ENCODE measurements around the gene ASB18. TPM values are rescaled to one million over a fixed set of nuclear protein-coding genes. Genes with fewer than 3 reads are reported as not detected.

ASB18 gene
- total and polyA plus RNA-seq, 8 donors = 0.05 to 0.07 (median 0.06) TPM; not detected in 5

DNA sequence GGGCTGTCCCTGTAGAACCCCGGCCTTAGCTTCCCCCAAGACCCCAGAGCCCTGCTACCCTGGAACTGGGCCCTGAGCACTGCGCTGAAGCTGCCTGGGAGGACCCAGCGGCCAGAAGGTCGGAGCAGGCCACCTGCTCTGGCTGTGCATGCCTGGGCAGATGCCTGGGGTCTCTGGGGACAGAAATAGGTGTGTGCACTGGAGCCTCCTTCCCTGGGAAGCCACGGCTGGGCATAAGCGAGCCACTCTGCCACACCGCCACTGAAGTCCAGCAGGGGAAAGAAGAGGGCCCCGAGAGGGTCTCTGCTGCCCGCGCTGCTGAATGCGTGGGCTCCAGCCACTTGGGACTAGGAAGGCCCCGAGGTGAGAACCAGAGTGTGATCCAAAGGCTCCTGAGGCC lies 102.7 kb downstream of the ASB18 start:
- Histone ChIP-seq H3K4me1 (peaks cover 13 to 20% of the 10 kb centered on the region in 2 donors), H3K27me3 (peaks cover 77 to 99% of the 10 kb centered on the region in 2 donors), H3K36me3 (no peaks in the 10 kb centered on the region), H3K9me3 (no peaks in the 10 kb centered on the region), H3K4me3 (no peak overlapping the region), H3K27ac (no peak overlapping the region)
- intact Hi-C loops (cut with DNase I) = no loop called here
- ATAC-seq (no peak), DNase-seq (no peak)
- TF ChIP-seq, protein P1, sequence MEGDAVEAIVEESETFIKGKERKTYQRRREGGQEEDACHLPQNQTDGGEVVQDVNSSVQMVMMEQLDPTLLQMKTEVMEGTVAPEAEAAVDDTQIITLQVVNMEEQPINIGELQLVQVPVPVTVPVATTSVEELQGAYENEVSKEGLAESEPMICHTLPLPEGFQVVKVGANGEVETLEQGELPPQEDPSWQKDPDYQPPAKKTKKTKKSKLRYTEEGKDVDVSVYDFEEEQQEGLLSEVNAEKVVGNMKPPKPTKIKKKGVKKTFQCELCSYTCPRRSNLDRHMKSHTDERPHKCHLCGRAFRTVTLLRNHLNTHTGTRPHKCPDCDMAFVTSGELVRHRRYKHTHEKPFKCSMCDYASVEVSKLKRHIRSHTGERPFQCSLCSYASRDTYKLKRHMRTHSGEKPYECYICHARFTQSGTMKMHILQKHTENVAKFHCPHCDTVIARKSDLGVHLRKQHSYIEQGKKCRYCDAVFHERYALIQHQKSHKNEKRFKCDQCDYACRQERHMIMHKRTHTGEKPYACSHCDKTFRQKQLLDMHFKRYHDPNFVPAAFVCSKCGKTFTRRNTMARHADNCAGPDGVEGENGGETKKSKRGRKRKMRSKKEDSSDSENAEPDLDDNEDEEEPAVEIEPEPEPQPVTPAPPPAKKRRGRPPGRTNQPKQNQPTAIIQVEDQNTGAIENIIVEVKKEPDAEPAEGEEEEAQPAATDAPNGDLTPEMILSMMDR (IDR thresholded peaks at IDR 0.05) = no peak

DNA sequence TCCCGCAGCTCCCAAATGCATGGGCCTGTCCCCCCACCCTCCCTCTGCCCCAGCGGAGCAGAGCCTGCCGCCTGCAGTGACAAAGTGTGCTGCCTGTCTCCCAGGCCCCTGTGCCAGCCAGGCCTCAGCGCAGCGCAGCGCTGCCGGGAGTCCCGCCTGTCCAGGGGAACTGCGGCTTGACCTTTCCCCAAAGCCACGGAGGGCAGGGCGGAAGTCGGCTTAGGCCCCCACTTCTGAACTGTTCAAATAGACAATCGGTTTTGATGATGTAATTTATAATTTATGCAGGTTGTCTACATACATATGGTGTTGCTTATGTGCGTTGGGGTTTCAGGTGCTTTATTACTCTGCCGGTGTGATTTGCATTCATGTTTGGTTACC lies 103.1 kb downstream of the ASB18 start:
- DNase-seq = no peak
- intact Hi-C loops (cut with DNase I) = no loop called here
- H3K27me3 ChIP-seq = peaks cover 72 to 99% of the 10 kb centered on the region in 2 donors

DNA sequence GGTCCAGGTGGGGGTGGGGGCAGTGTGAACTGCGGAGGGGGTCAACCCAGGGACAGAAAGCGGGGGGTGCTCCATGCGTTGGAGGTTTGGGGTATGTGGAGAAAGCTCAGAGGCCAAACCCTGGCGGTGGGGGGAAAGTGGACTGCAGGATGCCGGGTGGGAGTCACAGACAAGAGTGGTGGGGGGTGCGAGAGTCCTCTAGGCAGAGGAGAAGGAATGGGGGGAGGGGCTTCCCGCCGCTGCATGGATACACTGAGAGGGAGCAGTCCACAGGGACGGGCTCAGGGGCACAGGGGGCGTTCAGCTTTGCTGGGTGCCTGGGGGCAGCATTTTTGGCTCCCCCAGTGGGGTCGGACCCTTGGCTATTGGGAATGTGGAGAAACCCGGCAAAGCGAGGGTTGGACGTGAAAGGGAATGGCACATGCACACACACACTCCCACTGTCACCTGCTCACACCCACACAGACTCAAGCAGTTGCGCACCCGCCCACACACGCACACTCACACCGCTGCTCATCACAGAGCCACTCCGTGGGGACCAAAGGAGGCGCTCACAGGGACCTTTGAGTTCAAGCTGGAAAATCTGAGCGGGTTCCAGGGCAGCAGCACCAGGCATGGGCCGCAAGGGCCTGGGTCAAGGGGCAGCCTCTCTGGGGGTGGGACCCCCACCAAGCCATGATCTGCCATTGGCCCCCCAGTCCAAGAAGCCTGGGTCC lies 103.7 kb downstream of the ASB18 start:
- Histone ChIP-seq H3K9me3 (no peaks in the 10 kb centered on the region), H3K4me3 (no peak overlapping the region), H3K36me3 (no peaks in the 10 kb centered on the region), H3K27me3 (peaks cover 67 to 96% of the 10 kb centered on the region in 2 donors), H3K27ac (no peak overlapping the region), H3K4me1 (peaks cover 9 to 18% of the 10 kb centered on the region in 2 donors)
- TF ChIP-seq, protein P1 (IDR thresholded peaks at IDR 0.05) = no peak
- intact Hi-C loops (cut with DNase I) = no loop called here
- ATAC-seq (no peak), DNase-seq (no peak)

More for the DNA sequence above, 103.1 kb downstream of the ASB18 start:
- H3K4me1 ChIP-seq = peaks cover 10 to 18% of the 10 kb centered on the region in 2 donors
- no peak overlapping the region for H3K27ac ChIP-seq
- ATAC-seq = no peak
- H3K36me3 ChIP-seq = no peaks in the 10 kb centered on the region
- H3K4me3 ChIP-seq = no peak overlapping the region
- TF ChIP-seq, protein P1 (IDR thresholded peaks at IDR 0.05) = no peak
- H3K9me3 ChIP-seq = no peaks in the 10 kb centered on the region

DNA sequence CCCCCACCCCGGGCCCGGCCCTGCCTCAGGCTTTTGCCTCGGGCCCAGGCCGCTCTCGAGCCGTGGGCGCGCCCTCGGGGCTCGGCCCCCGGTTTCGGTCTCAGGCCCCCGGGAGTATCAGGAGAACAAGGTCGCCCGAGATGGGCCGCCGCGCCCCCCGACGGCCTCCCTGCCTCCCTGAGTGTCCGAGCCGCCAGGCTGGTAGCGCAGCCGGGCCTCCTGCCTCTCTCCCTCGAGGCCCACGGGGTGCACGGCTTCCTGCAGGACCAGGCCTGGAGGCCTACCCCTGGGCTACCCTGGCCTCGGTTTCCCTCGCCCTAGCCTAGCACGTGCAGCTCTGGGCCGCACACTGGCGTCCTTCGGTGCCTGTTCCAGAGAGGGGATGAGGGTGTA lies 104.4 kb downstream of the ASB18 start:
- Histone ChIP-seq H3K4me1 (peaks cover 8 to 16% of the 10 kb centered on the region in 2 donors), H3K27me3 (peaks cover 59 to 89% of the 10 kb centered on the region in 2 donors), H3K4me3 (no peak overlapping the region), H3K36me3 (no peaks in the 10 kb centered on the region), H3K27ac (no peak overlapping the region), H3K9me3 (no peaks in the 10 kb centered on the region)
- intact Hi-C loops (cut with DNase I) = no loop called here
- TF ChIP-seq, protein P1 (IDR thresholded peaks at IDR 0.05) = no peak
- no peak for ATAC-seq
- no peak for DNase-seq

DNA sequence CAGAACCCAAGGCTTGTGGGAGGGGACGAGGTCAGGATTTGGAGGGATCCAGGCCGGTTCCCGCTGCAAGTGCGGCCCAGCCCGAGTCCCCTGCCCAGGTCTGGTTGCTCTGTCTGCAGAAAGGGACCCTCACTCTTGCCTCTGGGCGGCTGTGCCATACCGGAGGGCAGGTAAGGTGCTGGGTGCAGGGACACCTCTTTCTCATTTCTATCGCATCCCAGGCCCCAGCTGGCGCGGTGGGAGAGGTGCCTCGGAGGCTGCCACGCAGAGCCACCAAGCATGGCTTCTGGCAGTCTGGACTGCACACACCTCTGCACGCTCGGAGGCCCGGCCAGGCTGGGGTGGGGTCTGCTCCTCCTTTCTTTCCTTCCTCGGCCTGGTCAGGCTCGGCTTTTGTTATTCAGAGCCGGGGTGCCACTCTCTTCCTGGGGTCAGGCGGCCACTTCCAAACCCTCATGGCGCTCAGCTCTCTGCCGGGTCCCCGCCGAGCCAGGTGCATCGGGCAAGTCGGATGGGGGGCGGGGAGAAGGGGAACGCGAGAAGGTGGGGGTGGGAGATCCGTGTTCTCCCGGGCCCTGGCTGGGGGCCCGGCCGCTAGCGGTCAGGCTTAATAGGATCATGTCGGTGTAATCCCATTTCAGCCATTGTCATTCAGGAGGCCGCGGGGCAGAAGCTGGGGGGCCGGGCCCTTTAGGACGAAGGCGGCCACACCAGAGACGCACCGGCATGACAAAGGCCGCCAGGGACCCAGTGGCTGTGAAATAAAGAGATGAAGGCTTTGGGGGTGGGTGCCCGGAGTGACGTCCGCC lies 105.0 kb downstream of the ASB18 start:
- no peak for DNase-seq
- no peak overlapping the region for H3K27ac ChIP-seq
- no peak for ATAC-seq
- TF ChIP-seq, protein P1 (IDR thresholded peaks at IDR 0.05) = no peak
- H3K9me3 ChIP-seq = no peaks in the 10 kb centered on the region
- no peaks in the 10 kb centered on the region for H3K36me3 ChIP-seq
- peaks cover 2 to 10% of the 10 kb centered on the region in 2 donors for H3K4me1 ChIP-seq
- intact Hi-C loops (cut with DNase I) = no loop called here
- H3K27me3 ChIP-seq = peaks cover 53 to 83% of the 10 kb centered on the region in 2 donors
- no peak overlapping the region for H3K4me3 ChIP-seq
